ENCODE measurements around the gene KPNA4. TPM values are rescaled to one million over a fixed set of nuclear protein-coding genes. Genes with fewer than 3 reads are reported as not detected.
A peak's percentile ranks its signal among the peaks of the same experiment; 100 is the strongest.
"Not testable (repeated sequence)": the region's sequence is repeated elsewhere in the genome, so short reads cannot be mapped to it uniquely, and the experiment has no call there.

KPNA4 gene
- total RNA-seq, result 78.1 TPM

- DNase-seq (ENCODE audit: low spot score), result peak; percentile 99
Observed at GRCh38 chr3:160565442-160566403, at the start of gene KPNA4. TSS of gene KPNA4 (minus strand) at chr3:160565571. CDS start at chr3:160565282, 289 bp downstream.

GRCh38 chr3:160613661-160614060, 48.3 kb upstream of the KPNA4 start:
- no peak for DNase-seq (ENCODE audit: low spot score)

GRCh38 chr3:160612386-160613075, 47.2 kb upstream of the KPNA4 start:
- DNase-seq (ENCODE audit: low spot score), result no peak

- no peak for DNase-seq (ENCODE audit: low spot score)
Observed at GRCh38 chr3:160611141-160611540, 45.8 kb upstream of the KPNA4 start.

- DNase-seq (ENCODE audit: low spot score), result no peak
Observed at GRCh38 chr3:160608870-160609269, 43.5 kb upstream of the KPNA4 start.

- no peak for DNase-seq (ENCODE audit: low spot score)
Observed at GRCh38 chr3:160607826-160608225, 42.5 kb upstream of the KPNA4 start.

- no peak for DNase-seq (ENCODE audit: low spot score)
Observed at GRCh38 chr3:160605315-160605714, 39.9 kb upstream of the KPNA4 start.

GRCh38 chr3:160603845-160604244, 38.5 kb upstream of the KPNA4 start:
- not testable (repeated sequence) for DNase-seq (ENCODE audit: low spot score)

- DNase-seq (ENCODE audit: low spot score), result no peak
Observed at GRCh38 chr3:160602259-160602658, 36.9 kb upstream of the KPNA4 start.

GRCh38 chr3:160601288-160601687, 35.9 kb upstream of the KPNA4 start:
- DNase-seq (ENCODE audit: low spot score), result no peak

GRCh38 chr3:160598865-160599264, 33.5 kb upstream of the KPNA4 start:
- DNase-seq (ENCODE audit: low spot score), result no peak

GRCh38 chr3:160588023-160588422, 22.7 kb upstream of the KPNA4 start:
- DNase-seq (ENCODE audit: low spot score), result no peak

GRCh38 chr3:160587105-160587504, 21.7 kb upstream of the KPNA4 start:
- no peak for DNase-seq (ENCODE audit: low spot score)

GRCh38 chr3:160586679-160587078, 21.3 kb upstream of the KPNA4 start:
- no peak for DNase-seq (ENCODE audit: low spot score)

GRCh38 chr3:160583451-160583850, 18.1 kb upstream of the KPNA4 start:
- DNase-seq (ENCODE audit: low spot score), result no peak

- DNase-seq (ENCODE audit: low spot score), result no peak
Observed at GRCh38 chr3:160580938-160581337, 15.6 kb upstream of the KPNA4 start.

GRCh38 chr3:160577556-160578195, 12.3 kb upstream of the KPNA4 start:
- DNase-seq (ENCODE audit: low spot score), result no peak

GRCh38 chr3:160577093-160577492, 11.7 kb upstream of the KPNA4 start:
- DNase-seq (ENCODE audit: low spot score), result no peak

GRCh38 chr3:160576621-160577020, 11.2 kb upstream of the KPNA4 start:
- no peak for DNase-seq (ENCODE audit: low spot score)

- DNase-seq (ENCODE audit: low spot score), result no peak
Observed at GRCh38 chr3:160575589-160575988, 10.2 kb upstream of the KPNA4 start.

- DNase-seq (ENCODE audit: low spot score), result no peak
Observed at GRCh38 chr3:160574636-160575035, 9.3 kb upstream of the KPNA4 start.

- not testable (repeated sequence) for DNase-seq (ENCODE audit: low spot score)
Observed at GRCh38 chr3:160573955-160574525, 8.7 kb upstream of the KPNA4 start.
